Measurements from ENCODE around the gene CPT1C. TPM values are rescaled to one million over a fixed set of nuclear protein-coding genes. Genes with fewer than 3 reads are reported as not detected.

The CPT1C gene
- polyA plus RNA-seq, 2 donors, result 1.8 to 4.1 TPM

GRCh38 chr19:49667473-49667872 is 23.4 kb upstream of the CPT1C start:
- Histone ChIP-seq H3K27me3 (ENCODE audit: control insufficient read depth in 1 of 2, insufficient read depth in 2 of 2, low read length in 2 of 2) (no peaks in the 10 kb centered on the region), H3K9me3 (ENCODE audit: control insufficient read depth in 2 of 2, insufficient read depth in 1 of 2, low read depth in 1 of 2, low read length in 1 of 2) (no peaks in the 10 kb centered on the region), H3K4me1 (ENCODE audit: control insufficient read depth in 2 of 2, insufficient read depth in 2 of 2, low read length in 1 of 2) (peaks cover 0 to 7% of the 10 kb centered on the region in 2 donors), H3K36me3 (ENCODE audit: control insufficient read depth in 2 of 2, insufficient read depth in 2 of 2, low read length in 1 of 2) (peaks cover 2 to 8% of the 10 kb centered on the region in 2 donors), H3K27ac (ENCODE audit: low read depth in 2 of 2, low read length in 1 of 2) (no peak overlapping the region), H3K4me3 (ENCODE audit: low read depth in 1 of 2, low read length in 2 of 2) (no peak overlapping the region)
- WGBS, 2 donors, result 90 to 92% methylated on average over 2 of the region's 2 CpGs

DNA sequence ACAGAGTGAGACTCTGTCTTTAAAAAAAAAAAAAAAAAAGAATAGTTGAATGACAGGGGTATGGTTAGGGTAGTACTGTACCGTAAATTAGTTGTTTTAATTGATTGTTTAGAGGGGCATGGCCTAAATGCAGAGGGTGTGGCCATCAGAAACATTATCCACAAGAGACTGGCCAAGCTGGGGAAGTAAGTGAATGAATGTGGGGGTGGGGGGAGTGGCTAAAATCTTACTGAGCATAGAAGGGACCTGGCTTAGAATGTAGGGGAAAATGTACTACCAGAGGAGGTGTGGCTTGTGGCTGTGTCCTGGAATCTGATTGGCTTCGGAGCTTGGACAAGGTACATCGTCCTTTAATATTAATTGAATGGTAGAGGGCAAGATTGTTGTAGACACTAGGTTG is 21.4 kb upstream of the CPT1C start:
- Histone ChIP-seq H3K27me3 (ENCODE audit: control insufficient read depth in 1 of 2, insufficient read depth in 2 of 2, low read length in 2 of 2) (no peaks in the 10 kb centered on the region), H3K4me1 (ENCODE audit: control insufficient read depth in 2 of 2, insufficient read depth in 2 of 2, low read length in 1 of 2) (peaks cover 0 to 7% of the 10 kb centered on the region in 2 donors), H3K27ac (ENCODE audit: low read depth in 2 of 2, low read length in 1 of 2) (no peak overlapping the region), H3K9me3 (ENCODE audit: control insufficient read depth in 2 of 2, insufficient read depth in 1 of 2, low read depth in 1 of 2, low read length in 1 of 2) (no peaks in the 10 kb centered on the region), H3K36me3 (ENCODE audit: control insufficient read depth in 2 of 2, insufficient read depth in 2 of 2, low read length in 1 of 2) (peaks cover 0 to 3% of the 10 kb centered on the region in 2 donors), H3K4me3 (ENCODE audit: low read depth in 1 of 2, low read length in 2 of 2) (no peak overlapping the region)
- WGBS, 2 donors, result 83 to 86% methylated on average over 3 of the region's 3 CpGs

GRCh38 chr19:49672131-49672919 is 18.6 kb upstream of the CPT1C start:
- 24 to 25% methylated on average over 28 of the region's 28 CpGs for WGBS, 2 donors
- no peak overlapping the region for H3K4me3 ChIP-seq (ENCODE audit: low read depth in 1 of 2, low read length in 2 of 2)
- H3K9me3 ChIP-seq (ENCODE audit: control insufficient read depth in 2 of 2, insufficient read depth in 1 of 2, low read depth in 1 of 2, low read length in 1 of 2), result no peaks in the 10 kb centered on the region
- H3K27ac ChIP-seq (ENCODE audit: low read depth in 2 of 2, low read length in 1 of 2), result peak overlapping the region in 1 of 2 donors; percentile 47
- peaks cover 0 to 6% of the 10 kb centered on the region in 2 donors for H3K4me1 ChIP-seq (ENCODE audit: control insufficient read depth in 2 of 2, insufficient read depth in 2 of 2, low read length in 1 of 2)
- peaks cover 0 to 3% of the 10 kb centered on the region in 2 donors for H3K36me3 ChIP-seq (ENCODE audit: control insufficient read depth in 2 of 2, insufficient read depth in 2 of 2, low read length in 1 of 2)
- H3K27me3 ChIP-seq (ENCODE audit: control insufficient read depth in 1 of 2, insufficient read depth in 2 of 2, low read length in 2 of 2), result no peaks in the 10 kb centered on the region

DNA sequence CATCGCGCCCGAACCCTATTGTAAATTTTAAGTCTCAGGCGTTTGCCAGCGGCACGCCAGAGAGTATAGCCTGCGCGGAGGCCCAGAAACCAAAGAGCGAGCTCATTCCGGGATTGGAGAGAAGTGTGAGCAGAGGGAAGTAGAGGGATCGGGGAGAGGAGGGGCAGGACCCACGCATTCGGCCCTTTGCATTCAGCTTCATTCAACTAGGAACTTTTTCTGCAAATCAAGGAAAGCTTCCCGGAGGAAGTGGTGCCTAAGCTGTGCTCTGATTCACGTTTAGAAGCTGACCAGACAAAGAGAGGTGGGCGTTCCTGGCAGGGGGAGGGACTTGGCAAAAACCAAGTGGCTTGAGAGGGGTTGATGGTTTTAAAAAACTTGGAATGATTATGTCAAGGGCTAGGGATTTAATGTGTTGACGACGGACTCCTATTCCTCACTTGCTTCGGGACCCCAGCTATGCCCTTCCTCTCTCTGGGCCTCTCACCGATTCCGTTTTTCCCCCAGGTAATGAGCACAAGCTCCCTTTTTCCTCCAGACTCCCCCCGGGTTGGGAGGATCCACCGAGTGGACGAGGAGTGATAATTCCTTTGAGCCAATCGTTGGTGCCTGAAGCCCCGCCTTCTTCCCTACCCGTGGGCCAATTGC is 14.7 kb upstream of the CPT1C start:
- Histone ChIP-seq H3K27ac (ENCODE audit: low read depth in 2 of 2, low read length in 1 of 2) (peak overlapping the region; percentile 93 to 94), H3K36me3 (ENCODE audit: control insufficient read depth in 2 of 2, insufficient read depth in 2 of 2, low read length in 1 of 2) (peaks cover 0 to 3% of the 10 kb centered on the region in 2 donors), H3K4me3 (ENCODE audit: low read depth in 1 of 2, low read length in 2 of 2) (peak overlapping the region; percentile 26 to 79), H3K27me3 (ENCODE audit: control insufficient read depth in 1 of 2, insufficient read depth in 2 of 2, low read length in 2 of 2) (no peaks in the 10 kb centered on the region), H3K4me1 (ENCODE audit: control insufficient read depth in 2 of 2, insufficient read depth in 2 of 2, low read length in 1 of 2) (peaks cover 2 to 19% of the 10 kb centered on the region in 2 donors), H3K9me3 (ENCODE audit: control insufficient read depth in 2 of 2, insufficient read depth in 1 of 2, low read depth in 1 of 2, low read length in 1 of 2) (no peaks in the 10 kb centered on the region)
- 2% methylated on average over 27 of the region's 27 CpGs for WGBS, 2 donors

GRCh38 chr19:49676784-49677230 is 14.1 kb upstream of the CPT1C start:
- Histone ChIP-seq H3K27ac (ENCODE audit: low read depth in 2 of 2, low read length in 1 of 2) (peak overlapping the region; percentile 91 to 92), H3K27me3 (ENCODE audit: control insufficient read depth in 1 of 2, insufficient read depth in 2 of 2, low read length in 2 of 2) (no peaks in the 10 kb centered on the region), H3K36me3 (ENCODE audit: control insufficient read depth in 2 of 2, insufficient read depth in 2 of 2, low read length in 1 of 2) (peaks cover 2 to 5% of the 10 kb centered on the region in 2 donors), H3K4me1 (ENCODE audit: control insufficient read depth in 2 of 2, insufficient read depth in 2 of 2, low read length in 1 of 2) (peaks cover 2 to 19% of the 10 kb centered on the region in 2 donors), H3K9me3 (ENCODE audit: control insufficient read depth in 2 of 2, insufficient read depth in 1 of 2, low read depth in 1 of 2, low read length in 1 of 2) (no peaks in the 10 kb centered on the region), H3K4me3 (ENCODE audit: low read depth in 1 of 2, low read length in 2 of 2) (peak overlapping the region; percentile 79 to 96)
- 0% methylated on average over 34 of the region's 34 CpGs for WGBS, 2 donors

- no peaks in the 10 kb centered on the region for H3K9me3 ChIP-seq (ENCODE audit: control insufficient read depth in 2 of 2, insufficient read depth in 1 of 2, low read depth in 1 of 2, low read length in 1 of 2)
- peak within 1 kb of the TSS; percentile 93 to 94 for H3K27ac ChIP-seq (ENCODE audit: low read depth in 2 of 2, low read length in 1 of 2)
- peaks cover 2 to 16% of the 10 kb centered on the region in 2 donors for H3K4me1 ChIP-seq (ENCODE audit: control insufficient read depth in 2 of 2, insufficient read depth in 2 of 2, low read length in 1 of 2)
- 1% methylated on average over 48 to 57 of the region's 57 CpGs for WGBS, 2 donors
- H3K36me3 ChIP-seq (ENCODE audit: control insufficient read depth in 2 of 2, insufficient read depth in 2 of 2, low read length in 1 of 2), result peaks cover 4 to 9% of the 10 kb centered on the region in 2 donors
- H3K27me3 ChIP-seq (ENCODE audit: control insufficient read depth in 1 of 2, insufficient read depth in 2 of 2, low read length in 2 of 2), result no peaks in the 10 kb centered on the region
- peak within 1 kb of the TSS; percentile 79 to 96 for H3K4me3 ChIP-seq (ENCODE audit: low read depth in 1 of 2, low read length in 2 of 2)
Measured at GRCh38 chr19:49677231-49677900, 13.6 kb upstream of the CPT1C start, which contains the start of gene PRMT1. PRMT1 (plus strand) TSS chr19:49677271; CDS start chr19:49677281, 10 bp downstream.

DNA sequence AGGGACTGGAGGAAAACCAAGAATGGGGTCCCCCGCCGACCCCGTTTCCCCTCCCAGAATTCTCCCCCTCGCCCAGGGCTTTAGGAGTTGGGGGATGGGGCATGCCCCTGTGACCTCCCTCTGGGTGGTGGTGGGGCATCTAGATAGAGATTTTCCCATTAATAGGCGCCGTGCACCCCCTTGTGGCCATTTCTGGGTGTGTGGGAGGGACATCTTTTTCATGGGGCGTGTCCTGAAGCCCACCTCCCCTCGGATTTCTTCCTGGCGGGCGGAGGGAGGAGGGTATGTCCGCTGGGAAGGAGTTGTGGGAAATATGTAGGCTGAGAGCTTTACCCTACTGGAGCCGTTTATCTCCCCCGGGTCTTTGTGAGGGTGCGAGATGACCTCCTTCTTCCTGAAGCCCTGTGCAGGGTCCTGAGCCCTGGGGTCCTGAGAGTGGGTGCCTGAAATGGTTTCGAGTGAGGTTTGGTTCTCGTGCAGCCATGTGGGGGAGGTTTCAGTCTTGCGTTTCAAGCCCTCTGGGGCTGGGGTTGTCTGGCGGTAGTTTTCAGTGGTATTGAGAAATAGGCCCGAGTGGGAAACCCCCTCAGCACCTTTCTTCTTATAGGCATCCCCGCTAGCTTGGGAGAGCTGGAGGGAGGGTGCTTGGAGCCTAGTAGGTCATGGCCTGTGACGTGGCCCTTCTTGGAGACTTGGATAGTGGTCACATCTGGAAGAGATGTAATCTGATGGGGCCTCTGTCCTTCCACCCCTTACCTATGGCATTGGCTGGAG is 12.8 kb upstream of the CPT1C start:
- H3K36me3 ChIP-seq (ENCODE audit: control insufficient read depth in 2 of 2, insufficient read depth in 2 of 2, low read length in 1 of 2), result peaks cover 4 to 9% of the 10 kb centered on the region in 2 donors
- no peaks in the 10 kb centered on the region for H3K9me3 ChIP-seq (ENCODE audit: control insufficient read depth in 2 of 2, insufficient read depth in 1 of 2, low read depth in 1 of 2, low read length in 1 of 2)
- H3K27me3 ChIP-seq (ENCODE audit: control insufficient read depth in 1 of 2, insufficient read depth in 2 of 2, low read length in 2 of 2), result no peaks in the 10 kb centered on the region
- H3K4me1 ChIP-seq (ENCODE audit: control insufficient read depth in 2 of 2, insufficient read depth in 2 of 2, low read length in 1 of 2), result peaks cover 2 to 16% of the 10 kb centered on the region in 2 donors
- H3K27ac ChIP-seq (ENCODE audit: low read depth in 2 of 2, low read length in 1 of 2), result peak overlapping the region; percentile 91 to 92
- WGBS, 2 donors, result 2 to 4% methylated on average over 21 of the region's 21 CpGs
- peak overlapping the region; percentile 79 to 96 for H3K4me3 ChIP-seq (ENCODE audit: low read depth in 1 of 2, low read length in 2 of 2)

GRCh38 chr19:49678985-49679770 is 11.7 kb upstream of the CPT1C start:
- Histone ChIP-seq H3K4me1 (ENCODE audit: control insufficient read depth in 2 of 2, insufficient read depth in 2 of 2, low read length in 1 of 2) (peaks cover 2 to 16% of the 10 kb centered on the region in 2 donors), H3K27me3 (ENCODE audit: control insufficient read depth in 1 of 2, insufficient read depth in 2 of 2, low read length in 2 of 2) (no peaks in the 10 kb centered on the region), H3K9me3 (ENCODE audit: control insufficient read depth in 2 of 2, insufficient read depth in 1 of 2, low read depth in 1 of 2, low read length in 1 of 2) (no peaks in the 10 kb centered on the region), H3K4me3 (ENCODE audit: low read depth in 1 of 2, low read length in 2 of 2) (no peak overlapping the region), H3K36me3 (ENCODE audit: control insufficient read depth in 2 of 2, insufficient read depth in 2 of 2, low read length in 1 of 2) (peaks cover 4 to 15% of the 10 kb centered on the region in 2 donors), H3K27ac (ENCODE audit: low read depth in 2 of 2, low read length in 1 of 2) (peak overlapping the region; percentile 27 to 29)
- WGBS, 2 donors, result 48 to 49% methylated on average over 12 of the region's 12 CpGs

Data from esophagus (tissue), 2 donors.